IMR-90 (cell line): ENCODE measurements around the gene SARS2. TPM values are rescaled to one million over a fixed set of nuclear protein-coding genes. Genes with fewer than 3 reads are reported as not detected.

Experiments used
- ATAC-seq: fragments of 200-7000 bp; cut with Tn5 transposase; 2 replicates; pipeline ENCODE4 v1.9.1; 2020; ENCODE audit warnings: low read depth, mild to moderate bottlenecking, moderate library complexity
- BruUV-seq: library from RNA; stranded (reverse); fragments of 400-500 nt; replicated peaks from 2 replicates; lab custom pipeline; 2021; lab: Mats Ljungman, UMichigan
- CTCF ChIA-PET: fragments of 300-600 bp; formaldehyde crosslinking; extraction: SDS; loops from one replicate; lab custom pipeline; 2021; ENCODE audit warnings: antibody characterized with exemption; lab: Yijun Ruan, JAX
- POLR2A ChIA-PET: fragments of 300-600 bp; sonication (Branson Sonifier 250); formaldehyde crosslinking; loops from one replicate; lab custom pipeline; 2022; ENCODE audit warnings: antibody characterized with exemption; ENCODE audit not compliant: unreplicated experiment; lab: Charles Lee
- DNase-seq: peaks from one replicate; pipeline ENCODE4 v3.0.0; 2013
- H2AFZ ChIP-seq: replicated peaks from 2 replicates; pipeline ENCODE3; 2013; ENCODE audit warnings: low read length, mild to moderate bottlenecking; ENCODE audit not compliant: poor library complexity
- H2AK5ac ChIP-seq: 2 replicates; pipeline ENCODE4 v1.6.1; 2013; ENCODE audit warnings: low read depth, low read length, inconsistent platforms
- H2AK9ac ChIP-seq: replicated peaks from 2 replicates; pipeline ENCODE3; 2013; ENCODE audit warnings: mild to moderate bottlenecking, low read depth, low read length, moderate library complexity; ENCODE audit not compliant: poor library complexity
- H2BK120ac ChIP-seq: 2 replicates; pipeline ENCODE4 v1.6.1; 2013; ENCODE audit warnings: low read depth, low read length, inconsistent platforms
- H2BK15ac ChIP-seq: 3 replicates; pipeline ENCODE4 v1.6.1; 2013; ENCODE audit warnings: low read depth, low read length, inconsistent platforms
- H2BK20ac ChIP-seq: 2 replicates; pipeline ENCODE4 v1.6.1; 2013; ENCODE audit warnings: low read depth, mild to moderate bottlenecking, inconsistent platforms, low read length, moderate library complexity
- H2BK5ac ChIP-seq: 2 replicates; pipeline ENCODE4 v1.6.1; 2013; ENCODE audit warnings: mild to moderate bottlenecking, low read depth, low read length, inconsistent platforms; ENCODE audit not compliant: poor library complexity, severe bottlenecking
- H3K14ac ChIP-seq: replicated peaks from 2 replicates; pipeline ENCODE4 v1.6.1; 2013; ENCODE audit warnings: low read depth, low read length, inconsistent platforms
- H3K18ac ChIP-seq: 2 replicates; pipeline ENCODE4 v1.6.1; 2013; ENCODE audit warnings: low read depth, low read length, control low read depth
- H3K23ac ChIP-seq: 2 replicates; pipeline ENCODE4 v1.6.1; 2013; ENCODE audit warnings: low read depth, low read length, inconsistent platforms
- H3K27ac ChIP-seq: 2 replicates; pipeline ENCODE4 v1.5.1; 2013; ENCODE audit warnings: mild to moderate bottlenecking, control low read depth, low read length; ENCODE audit not compliant: insufficient read depth
- H3K27me3 ChIP-seq: 2 replicates; pipeline ENCODE4 v1.6.1; 2013; ENCODE audit warnings: low read length; ENCODE audit not compliant: control insufficient read depth, insufficient read depth
- H3K36me3 ChIP-seq: 2 replicates; pipeline ENCODE4 v1.6.1; 2013; ENCODE audit warnings: low read length, mixed read lengths; ENCODE audit not compliant: control insufficient read depth, insufficient read depth
- H3K4ac ChIP-seq: 2 replicates; pipeline ENCODE4 v1.6.1; 2013; ENCODE audit warnings: low read depth, low read length, inconsistent platforms
- H3K4me1 ChIP-seq: 2 replicates; pipeline ENCODE4 v1.6.1; 2013; ENCODE audit warnings: low read length, mixed read lengths; ENCODE audit not compliant: control insufficient read depth, insufficient read depth
- H3K4me2 ChIP-seq: 2 replicates; pipeline ENCODE4 v1.6.1; 2013; ENCODE audit warnings: low read depth, mild to moderate bottlenecking, control low read depth, low read length, moderate library complexity
- H3K4me3 ChIP-seq: 2 replicates; pipeline ENCODE4 v1.5.1; 2013; ENCODE audit warnings: low read depth, mild to moderate bottlenecking, control low read depth, low read length, moderate library complexity; ENCODE audit not compliant: insufficient read depth
- H3K56ac ChIP-seq: 2 replicates; pipeline ENCODE4 v1.6.1; 2013; ENCODE audit warnings: low read length, inconsistent platforms; ENCODE audit not compliant: insufficient read depth; ENCODE audit errors: extremely low read depth
- H3K79me1 ChIP-seq, 2 experiments: 2 replicates each; pipeline ENCODE4 v1.6.1; 2013; ENCODE audit warnings: low read length in 2 of 2, inconsistent platforms in 1 of 2, low read depth in 1 of 2
- H3K9ac ChIP-seq: 2 replicates; pipeline ENCODE4 v1.6.1; 2013; ENCODE audit warnings: low read depth, low read length, control low read depth
- H3K9me1 ChIP-seq: 2 replicates; pipeline ENCODE4 v1.6.1; 2013; ENCODE audit warnings: low read length, inconsistent platforms; ENCODE audit not compliant: insufficient read depth
- H3K9me3 ChIP-seq: 2 replicates; pipeline ENCODE4 v1.6.1; 2013; ENCODE audit warnings: low read length; ENCODE audit not compliant: control insufficient read depth, insufficient read depth
- H4K20me1 ChIP-seq: 2 replicates; pipeline ENCODE4 v1.6.1; 2013; ENCODE audit warnings: low read length, inconsistent platforms; ENCODE audit not compliant: insufficient read depth
- H4K5ac ChIP-seq: 2 replicates; pipeline ENCODE4 v1.6.1; 2013; ENCODE audit warnings: mild to moderate bottlenecking, low read depth, low read length, control low read depth
- H4K8ac ChIP-seq, 2 experiments: 2 replicates each; pipeline ENCODE4 v1.6.1; 2013; ENCODE audit warnings: low read depth in 2 of 2, low read length in 2 of 2, control low read depth in 1 of 2, inconsistent platforms in 1 of 2
- H4K91ac ChIP-seq: 2 replicates; pipeline ENCODE4 v1.6.1; 2013; ENCODE audit warnings: low read depth, low read length, inconsistent platforms; ENCODE audit not compliant: insufficient read depth
- BHLHE40 ChIP-seq: fragments of 150-350 bp; IDR thresholded peaks from 2 replicates; pipeline ENCODE4 v1.6.1; 2016; ENCODE audit warnings: mild to moderate bottlenecking, low read depth, low read length
- CEBPB ChIP-seq: IDR thresholded peaks from 2 replicates; pipeline ENCODE4 v1.6.1; 2012; ENCODE audit warnings: low read depth, low read length, improper control_type of control experiment
- CHD1 ChIP-seq: IDR thresholded peaks from 2 replicates; pipeline ENCODE4 v1.6.1; 2012; ENCODE audit warnings: low read depth, low read length, improper control_type of control experiment
- CTCF ChIP-seq: conservative IDR thresholded peaks from 2 replicates; pipeline ENCODE4 v1.5.1; 2012; ENCODE audit warnings: mild to moderate bottlenecking, low read depth, low read length, improper control_type of control experiment
- ELK1 ChIP-seq: fragments of 150-350 bp; IDR thresholded peaks from 2 replicates; pipeline ENCODE4 v1.6.1; 2016; ENCODE audit warnings: low read depth, mild to moderate bottlenecking, low read length, moderate library complexity, borderline replicate concordance
- FOS ChIP-seq: fragments of 150-350 bp; IDR thresholded peaks from 2 replicates; pipeline ENCODE4 v1.6.1; 2016; ENCODE audit warnings: low read depth, low read length
- MAFK ChIP-seq: IDR thresholded peaks from 2 replicates; pipeline ENCODE4 v1.6.1; 2012; ENCODE audit warnings: low read depth, low read length, improper control_type of control experiment
- MAZ ChIP-seq: IDR thresholded peaks from 2 replicates; pipeline ENCODE4 v1.6.1; 2012; ENCODE audit warnings: low read depth, mild to moderate bottlenecking, low read length, improper control_type of control experiment, moderate library complexity, borderline replicate concordance
- MXI1 ChIP-seq: IDR thresholded peaks from 2 replicates; pipeline ENCODE4 v1.6.1; 2012; ENCODE audit warnings: low read depth, mild to moderate bottlenecking, low read length, moderate library complexity, borderline replicate concordance
- POLR2A ChIP-seq: IDR thresholded peaks from 2 replicates; pipeline ENCODE4 v1.6.1; 2012; ENCODE audit warnings: mild to moderate bottlenecking, low read depth, low read length
- RAD21 ChIP-seq: IDR thresholded peaks from 2 replicates; pipeline ENCODE4 v1.6.1; 2012; ENCODE audit warnings: low read length, improper control_type of control experiment
- RFX5 ChIP-seq: IDR thresholded peaks from 2 replicates; pipeline ENCODE4 v1.8.0; 2012; ENCODE audit warnings: low read depth, mild to moderate bottlenecking, low read length, moderate library complexity
- SMC3 ChIP-seq: fragments of 150-350 bp; IDR thresholded peaks from 2 replicates; pipeline ENCODE4 v1.6.1; 2016; ENCODE audit warnings: low read depth, mild to moderate bottlenecking, antibody characterized with exemption, low read length, moderate library complexity
- USF2 ChIP-seq: fragments of 150-350 bp; IDR thresholded peaks from 2 replicates; pipeline ENCODE4 v1.6.1; 2017; ENCODE audit warnings: mild to moderate bottlenecking, antibody characterized with exemption, low read length, low read depth
- WGBS, 2 experiments: methylation state at CpG; one replicate each; pipeline versions ENCODE4 v1.1.5 to v1.1.7; 2013; ENCODE audit warnings: missing lambda C conversion rate in 2 of 2; ENCODE audit not compliant: insufficient read length in 1 of 2; ENCODE audit errors: extremely low coverage in 2 of 2; 5-methylcytosine and 5-hydroxymethylcytosine counted together
- dilution Hi-C: fragments of 300-500 bp; cut with HindIII; formaldehyde crosslinking; loops from one replicate; pipeline ENCODE4 v1.14.3; 2018; ENCODE audit warnings: low sequenced_read_pairs; ENCODE audit not compliant: unreplicated experiment
- in situ Hi-C: fragments of 300-500 bp; cut with MboI; formaldehyde crosslinking; loops from 3 replicates; pipeline ENCODE4 v1.14.3; 2019; ENCODE audit warnings: low sequenced_read_pairs, inconsistent platforms, mixed read lengths
- intact Hi-C: fragments of 100-400 bp; cut with micrococcal nuclease; formaldehyde crosslinking; loops from 2 replicates; pipeline ENCODE4 v1.10.0; 2022
- polyA plus RNA-seq, 3 experiments: library from polyadenylated mRNA; depleted of rRNA; stranded (reverse); fragments of >200 nt; gene quantifications; 2 replicates each; pipeline ENCODE4 v1.2.3, GENCODE V29; 2012; ENCODE audit warnings: low replicate concordance in 1 of 3
- total RNA-seq: library from RNA; depleted of rRNA; stranded (reverse); fragments of >200 nt; gene quantifications from 2 replicates; pipeline ENCODE4 v1.2.3, GENCODE V29; 2012

SARS2 gene
- total and polyA plus RNA-seq, 2 of the 4 experiments (the other 2 are of a cell fraction), result 10.8 to 33.4 TPM

- Histone ChIP-seq H3K4me1 (no peaks in the 10 kb centered on the region), H4K91ac (no peak overlapping the region), H3K27ac (no peak overlapping the region), H3K14ac (no peak overlapping the region), H2AK9ac (no peak overlapping the region), H3K18ac (no peak overlapping the region), H3K4me3 (no peak overlapping the region), H3K23ac (no peak overlapping the region), H4K8ac (no peak overlapping the region), H3K4me2 (no peak overlapping the region), H3K27me3 (no peaks in the 10 kb centered on the region), H3K36me3 (peaks cover 4% of the 10 kb centered on the region; the same call in 1 of the 2 replicates), H2AFZ (no peak overlapping the region), H2BK15ac (no peak overlapping the region), H4K20me1 (no peaks in the 10 kb centered on the region), H2AK5ac (no peak overlapping the region), H2BK120ac (no peak overlapping the region), H3K79me1 (peaks cover 0 to 17% of the 10 kb centered on the region in 2 experiments; a peak in 2 of 4 replicates), H3K9me1 (no peaks in the 10 kb centered on the region; the same call in none of the 2 replicates), H3K9ac (no peak overlapping the region), H4K5ac (no peak overlapping the region), H2BK20ac (no peak overlapping the region), H2BK5ac (no peak overlapping the region), H3K4ac (no peak overlapping the region), H3K9me3 (peaks cover 2% of the 10 kb centered on the region; the same call in 1 of the 2 replicates), H3K56ac (no peak overlapping the region)
- ATAC-seq (no peak), DNase-seq (no peak)
- in situ Hi-C loops, result no loop called here
- no CpG with 5 or more reads among the region's 2 CpGs for WGBS, 2 experiments
- no peak for TF ChIP-seq MAZ
- TF ChIP-seq CHD1, result no peak
- TF ChIP-seq USF2, result no peak
- TF ChIP-seq CTCF, result no peak
- TF ChIP-seq FOS, result no peak
- no peak for TF ChIP-seq BHLHE40
- no peak for TF ChIP-seq SMC3
- TF ChIP-seq CEBPB, result no peak
- TF ChIP-seq RFX5, result no peak
- no peak for TF ChIP-seq ELK1
- TF ChIP-seq MXI1, result no peak
- TF ChIP-seq POLR2A, result no peak
- no peak for TF ChIP-seq MAFK
- TF ChIP-seq RAD21, result no peak
- no TSS peak for BruUV-seq
- intact Hi-C loops, result no loop called here
- CTCF ChIA-PET, result no interaction called here
- dilution Hi-C loops, result no loop called here
- POLR2A ChIA-PET, result no interaction called here
Observed at GRCh38 chr19:38964738-38965137, 34.2 kb upstream of the SARS2 start.
